ENCODE measurements around the gene CDKAL1.

DNA sequence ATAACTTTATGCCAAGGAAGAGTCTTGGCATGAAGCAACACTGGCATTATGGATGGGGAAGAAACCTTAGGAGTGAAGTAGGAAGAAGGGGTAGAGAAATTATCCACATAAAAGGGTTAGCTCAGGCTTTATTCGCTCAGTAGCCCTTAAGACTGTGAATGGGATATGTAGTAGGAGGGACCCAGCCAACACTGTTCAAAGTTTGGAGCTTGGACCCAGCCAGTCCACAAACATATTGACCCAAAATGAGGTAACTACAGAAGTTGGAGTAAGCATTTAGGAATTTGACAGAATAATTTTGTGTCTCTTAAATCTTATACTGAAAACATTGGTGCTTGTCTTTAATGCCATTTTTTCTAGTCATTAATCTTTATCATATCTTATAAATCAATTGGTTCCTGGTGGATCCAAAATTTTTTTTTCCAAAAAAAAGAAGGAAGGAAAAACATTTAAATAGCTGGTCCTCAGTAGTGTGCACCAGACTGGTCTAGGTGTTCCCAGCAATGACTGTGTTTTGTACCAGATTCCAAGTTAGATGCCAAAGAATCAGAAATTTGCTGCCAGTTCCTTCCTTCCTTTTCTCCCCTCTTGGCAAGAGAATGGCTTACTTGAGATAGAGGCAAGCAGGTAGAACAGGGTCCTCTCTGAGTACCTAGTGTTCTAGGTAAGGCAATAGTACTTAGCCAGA is 607.5 kb downstream of the CDKAL1 start:
- TF ChIP-seq, protein P1, sequence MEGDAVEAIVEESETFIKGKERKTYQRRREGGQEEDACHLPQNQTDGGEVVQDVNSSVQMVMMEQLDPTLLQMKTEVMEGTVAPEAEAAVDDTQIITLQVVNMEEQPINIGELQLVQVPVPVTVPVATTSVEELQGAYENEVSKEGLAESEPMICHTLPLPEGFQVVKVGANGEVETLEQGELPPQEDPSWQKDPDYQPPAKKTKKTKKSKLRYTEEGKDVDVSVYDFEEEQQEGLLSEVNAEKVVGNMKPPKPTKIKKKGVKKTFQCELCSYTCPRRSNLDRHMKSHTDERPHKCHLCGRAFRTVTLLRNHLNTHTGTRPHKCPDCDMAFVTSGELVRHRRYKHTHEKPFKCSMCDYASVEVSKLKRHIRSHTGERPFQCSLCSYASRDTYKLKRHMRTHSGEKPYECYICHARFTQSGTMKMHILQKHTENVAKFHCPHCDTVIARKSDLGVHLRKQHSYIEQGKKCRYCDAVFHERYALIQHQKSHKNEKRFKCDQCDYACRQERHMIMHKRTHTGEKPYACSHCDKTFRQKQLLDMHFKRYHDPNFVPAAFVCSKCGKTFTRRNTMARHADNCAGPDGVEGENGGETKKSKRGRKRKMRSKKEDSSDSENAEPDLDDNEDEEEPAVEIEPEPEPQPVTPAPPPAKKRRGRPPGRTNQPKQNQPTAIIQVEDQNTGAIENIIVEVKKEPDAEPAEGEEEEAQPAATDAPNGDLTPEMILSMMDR (IDR thresholded peaks at IDR 0.05) = no peak
- TF ChIP-seq EP300 (IDR thresholded peaks at IDR 0.05) (no peak), POLR2A (IDR thresholded peaks at IDR 0.05) (no peak), POLR2AphosphoS5 (IDR thresholded peaks at IDR 0.05) (no peak)
